ENCODE results near the gene RBM23. TPM values are rescaled to one million over a fixed set of nuclear protein-coding genes. Genes with fewer than 3 reads are reported as not detected.

The RBM23 gene
- total RNA-seq = 49.5 and 57.9 TPM in 2 replicates

GRCh38 chr14:22918804-22919600 is at the start of gene RBM23:
Gene RBM23 (minus strand): TSS chr14:22919149.

GRCh38 chr14:22929104-22929960 is 10.4 kb upstream of the RBM23 start, which contains the start of gene PRMT5:
Gene PRMT5 (minus strand): TSS chr14:22929376. CDS start chr14:22929361, 15 bp downstream.

GRCh38 chr14:22883173-22883976 is 35.6 kb downstream of the RBM23 start, which contains the start of gene REM2:
Gene REM2 (plus strand): TSS chr14:22883222. CDS start chr14:22883288, 66 bp downstream.

GRCh38 chr14:22871224-22872032 is 47.5 kb downstream of the RBM23 start, which contains the start of gene LRP10:
Gene LRP10 (plus strand): TSS chr14:22871740. CDS start chr14:22872304, 564 bp downstream.

Other genes starting within 250 kb of the RBM23 start
- 67.5 and 105 TPM in 2 replicates for gene OXA1L, start 152.5 kb downstream of the RBM23 start, total RNA-seq
- 1.3 TPM in 1 of 2 replicates, not detected in the other for gene SLC7A7, start 103.7 kb downstream of the RBM23 start, total RNA-seq
- gene MRPL52, start 89.3 kb downstream of the RBM23 start, total RNA-seq = 96.8 and 169 TPM in 2 replicates
- gene MMP14, start 82.6 kb downstream of the RBM23 start, total RNA-seq = 187 and 214 TPM in 2 replicates
- 88.7 and 93.0 TPM in 2 replicates for gene LRP10, start 47.4 kb downstream of the RBM23 start, total RNA-seq
- gene REM2, start 35.9 kb downstream of the RBM23 start, total RNA-seq = 0.21 and 0.28 TPM in 2 replicates
- gene PRMT5, start 10.2 kb upstream of the RBM23 start, total RNA-seq = 63.0 and 97.8 TPM in 2 replicates
- gene HAUS4, start 37.9 kb upstream of the RBM23 start, total RNA-seq = 48.7 and 66.1 TPM in 2 replicates
- gene AJUBA, start 63.4 kb upstream of the RBM23 start, total RNA-seq = 117 and 141 TPM in 2 replicates
- gene C14orf93, start 91.0 kb upstream of the RBM23 start, total RNA-seq = 8.9 and 12.2 TPM in 2 replicates
- 344 and 395 TPM in 2 replicates for gene PSMB5, start 115.8 kb upstream of the RBM23 start, total RNA-seq
- not detected in 2 replicates for gene PSMB11, start 123.1 kb upstream of the RBM23 start, total RNA-seq
- 7.3 and 9.8 TPM in 2 replicates for gene CDH24, start 138.4 kb upstream of the RBM23 start, total RNA-seq
- gene ACIN1, start 176.0 kb upstream of the RBM23 start, total RNA-seq = 60.9 and 67.5 TPM in 2 replicates
- 31.6 and 42.5 TPM in 2 replicates for gene C14orf119, start 176.4 kb upstream of the RBM23 start, total RNA-seq
- not detected in 2 replicates for gene CIROP, start 185.8 kb upstream of the RBM23 start, total RNA-seq
- gene CEBPE, start 200.1 kb upstream of the RBM23 start, total RNA-seq = not detected in 2 replicates

All from airway epithelial cell (primary cell).